CD14-positive monocyte (primary cell): ENCODE results near the gene OR52B2. TPM values are rescaled to one million over a fixed set of nuclear protein-coding genes. Genes with fewer than 3 reads are reported as not detected.

Source experiments
- DNase-seq, 3 donors: peaks; one replicate each; pipeline ENCODE4 v3.0.0-alpha.2; 2011 to 2022
- H2AFZ ChIP-seq: 2 replicates; pipeline ENCODE4 v1.6.0; 2012; ENCODE audit warnings: mild to moderate bottlenecking, low read depth, low read length, inconsistent platforms; ENCODE audit not compliant: insufficient read depth, poor library complexity, severe bottlenecking
- H3K27ac ChIP-seq, 2 donors: 1 replicate in 1 of 2; 2 replicates in 1 of 2; pipeline ENCODE4 v1.5.1; 2012 to 2013; ENCODE audit warnings: low read length in 2 of 2, control low read depth in 1 of 2, inconsistent platforms in 1 of 2, low read depth in 1 of 2, mild to moderate bottlenecking in 1 of 2
- H3K27me3 ChIP-seq, 2 donors: one replicate each; pipeline versions ENCODE4 v1.6.0 to v1.6.1; 2011 to 2013; ENCODE audit warnings: low read length in 2 of 2; ENCODE audit not compliant: control insufficient read depth in 2 of 2, insufficient read depth in 2 of 2
- H3K36me3 ChIP-seq, 2 donors: replicated peaks in 1 of 2; 1 replicate in 1 of 2; 2 replicates in 1 of 2; pipeline versions ENCODE4 v1.5.1 to v1.6.1; 2012 to 2013; ENCODE audit warnings: low read length in 2 of 2, control low read depth in 1 of 2, inconsistent platforms in 1 of 2, mild to moderate bottlenecking in 1 of 2; ENCODE audit not compliant: insufficient read depth in 2 of 2, control insufficient read depth in 1 of 2
- H3K4me1 ChIP-seq, 2 donors: 1 replicate in 1 of 2; 2 replicates in 1 of 2; pipeline versions ENCODE4 v1.5.1 to v1.6.1; 2012 to 2013; ENCODE audit warnings: low read length in 2 of 2, control low read depth in 1 of 2, inconsistent platforms in 1 of 2, mild to moderate bottlenecking in 1 of 2, moderate library complexity in 1 of 2; ENCODE audit not compliant: insufficient read depth in 2 of 2, control insufficient read depth in 1 of 2
- H3K4me2 ChIP-seq: replicated peaks from 2 replicates; pipeline ENCODE3; 2012; ENCODE audit warnings: low read length, moderate library complexity, mild to moderate bottlenecking; ENCODE audit not compliant: poor library complexity, severe bottlenecking; ENCODE audit errors: extremely low read depth
- H3K4me3 ChIP-seq, 3 experiments: fragments of 200-600 bp in 1 of 3; sonication (generic) in 1 of 3; replicated peaks in 1 of 3; 1 replicate in 2 of 3; 2 replicates in 1 of 3; pipeline ENCODE4 v1.5.1; 2011 to 2013; ENCODE audit warnings: low read length in 3 of 3, mild to moderate bottlenecking in 3 of 3, control low read depth in 2 of 3, low read depth in 2 of 3, inconsistent platforms in 1 of 3, moderate library complexity in 1 of 3
- H3K79me2 ChIP-seq: 2 replicates; pipeline ENCODE4 v1.6.0; 2012; ENCODE audit warnings: mild to moderate bottlenecking, control low read depth, inconsistent platforms, low read length, moderate library complexity; ENCODE audit not compliant: insufficient read depth
- H3K9ac ChIP-seq: 2 replicates; pipeline ENCODE4 v1.6.0; 2017; ENCODE audit warnings: low read length, mild to moderate bottlenecking; ENCODE audit not compliant: insufficient read depth, poor library complexity, severe bottlenecking
- H3K9me3 ChIP-seq, 2 donors: replicated peaks in 1 of 2; 1 replicate in 1 of 2; 2 replicates in 1 of 2; pipeline versions ENCODE4 v1.5.1 to v1.6.1; 2012 to 2013; ENCODE audit warnings: low read length in 2 of 2, control low read depth in 1 of 2; ENCODE audit not compliant: control insufficient read depth in 1 of 2, insufficient read depth in 1 of 2
- H4K20me1 ChIP-seq: 2 replicates; pipeline ENCODE4 v1.6.0; 2012; ENCODE audit warnings: mild to moderate bottlenecking, low read length, control low read depth, moderate library complexity; ENCODE audit not compliant: insufficient read depth
- H3K27ac Mint-ChIP-seq, 7 donors: one replicate each; pipeline ENCODE4 v1.8.0; 2020; ENCODE audit warnings: mild to moderate bottlenecking in 7 of 7, mixed read lengths in 7 of 7, moderate library complexity in 6 of 7, inconsistent platforms in 2 of 7
- H3K27me3 Mint-ChIP-seq, 3 donors: one replicate each; pipeline ENCODE4 v1.8.0; 2021 to 2022; ENCODE audit warnings: low read depth in 3 of 3, mild to moderate bottlenecking in 3 of 3, mixed read lengths in 3 of 3, moderate library complexity in 3 of 3, inconsistent platforms in 1 of 3
- H3K36me3 Mint-ChIP-seq, 2 donors: one replicate each; pipeline ENCODE4 v1.8.0; 2020; ENCODE audit warnings: mixed read lengths in 2 of 2, inconsistent platforms in 1 of 2, mild to moderate bottlenecking in 1 of 2
- H3K4me1 Mint-ChIP-seq: one replicate; pipeline ENCODE4 v1.8.0; 2020; ENCODE audit warnings: mild to moderate bottlenecking, mixed read lengths
- H3K4me3 Mint-ChIP-seq, 2 donors: one replicate each; pipeline ENCODE4 v1.8.0; 2020; ENCODE audit warnings: mild to moderate bottlenecking in 2 of 2, mixed read lengths in 2 of 2, moderate library complexity in 1 of 2
- H3K9me3 Mint-ChIP-seq, 7 donors: one replicate each; pipeline ENCODE4 v1.8.0; 2020 to 2022; ENCODE audit warnings: mixed read lengths in 7 of 7, mild to moderate bottlenecking in 6 of 7, moderate library complexity in 6 of 7, inconsistent platforms in 2 of 7
- CTCF ChIP-seq: fragments of 200-600 bp; IDR thresholded peaks from one replicate; pipeline ENCODE4 v1.8.0; 2022; ENCODE audit warnings: antibody characterized with exemption, mild to moderate bottlenecking
- WGBS: methylation state at CpG from one replicate; pipeline ENCODE4 v1.1.5; 2013; ENCODE audit warnings: missing lambda C conversion rate; ENCODE audit not compliant: insufficient coverage; 5-methylcytosine and 5-hydroxymethylcytosine counted together
- intact Hi-C, 2 donors: fragments of 100-400 bp; cut with micrococcal nuclease; formaldehyde crosslinking; loops; one replicate each; pipeline versions ENCODE4 v1.15.0 to v1.15.1; 2023
- polyA plus RNA-seq, 3 donors: library from polyadenylated mRNA; depleted of rRNA in 1 of 3; unstranded in 2 of 3; stranded (reverse) in 1 of 3; fragments of 300-500 nt in 2 of 3; fragments of >200 nt in 1 of 3; fragmentation: Illumina TruSeq in 2 of 3; gene quantifications; 1 replicate in 2 of 3; 2 replicates in 1 of 3; pipeline ENCODE4 v1.2.3, GENCODE V29; 2012 to 2021

The OR52B2 gene
- polyA plus RNA-seq, 3 donors: not detected

DNA sequence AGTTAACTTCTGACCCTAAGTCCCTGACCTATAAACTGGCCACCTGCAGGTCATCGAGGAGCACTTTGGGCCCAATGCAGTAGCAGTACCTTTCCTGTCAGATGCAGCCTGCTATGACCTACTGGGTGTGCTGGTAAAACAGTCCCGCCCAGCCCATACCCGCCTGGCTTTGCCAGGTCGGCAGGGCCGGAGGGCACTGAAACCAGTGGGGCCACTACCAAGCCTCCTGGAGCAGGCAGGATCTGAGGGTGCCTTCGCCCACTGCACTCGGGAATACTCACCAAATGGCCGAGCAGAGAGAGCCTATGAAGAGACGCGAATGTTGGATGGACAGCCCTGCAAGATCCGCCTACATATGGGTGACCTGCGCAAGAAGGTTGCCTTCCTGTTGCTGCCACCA is 39.7 kb upstream of the OR52B2 start:
- Histone ChIP-seq H2AFZ (no peak overlapping the region), H3K27ac (no peak overlapping the region), H3K36me3 (peaks cover 51 to 82% of the 10 kb centered on the region in 2 donors), H4K20me1 (no peaks in the 10 kb centered on the region), H3K4me1 (peaks cover 43 to 59% of the 10 kb centered on the region in 2 donors), H3K4me3 (no peak overlapping the region), H3K9me3 (no peaks in the 10 kb centered on the region), H3K9ac (no peak overlapping the region), H3K79me2 (peaks cover 6% of the 10 kb centered on the region), H3K27me3 (no peaks in the 10 kb centered on the region), H3K4me2 (no peak overlapping the region)
- no peaks in the 10 kb centered on the region for H3K9me3 Mint-ChIP-seq
- H3K4me3 Mint-ChIP-seq: no peak overlapping the region
- TF ChIP-seq CTCF: no peak
- over 99% methylated on average over 12 of the region's 12 CpGs for WGBS
- peaks cover 28 to 47% of the 10 kb centered on the region in 2 donors for H3K36me3 Mint-ChIP-seq
- no peaks in the 10 kb centered on the region for H3K27me3 Mint-ChIP-seq
- peaks cover 25% of the 10 kb centered on the region for H3K4me1 Mint-ChIP-seq
- H3K27ac Mint-ChIP-seq: no peak overlapping the region
- intact Hi-C loops: no loop called here
- DNase-seq: no peak

DNA sequence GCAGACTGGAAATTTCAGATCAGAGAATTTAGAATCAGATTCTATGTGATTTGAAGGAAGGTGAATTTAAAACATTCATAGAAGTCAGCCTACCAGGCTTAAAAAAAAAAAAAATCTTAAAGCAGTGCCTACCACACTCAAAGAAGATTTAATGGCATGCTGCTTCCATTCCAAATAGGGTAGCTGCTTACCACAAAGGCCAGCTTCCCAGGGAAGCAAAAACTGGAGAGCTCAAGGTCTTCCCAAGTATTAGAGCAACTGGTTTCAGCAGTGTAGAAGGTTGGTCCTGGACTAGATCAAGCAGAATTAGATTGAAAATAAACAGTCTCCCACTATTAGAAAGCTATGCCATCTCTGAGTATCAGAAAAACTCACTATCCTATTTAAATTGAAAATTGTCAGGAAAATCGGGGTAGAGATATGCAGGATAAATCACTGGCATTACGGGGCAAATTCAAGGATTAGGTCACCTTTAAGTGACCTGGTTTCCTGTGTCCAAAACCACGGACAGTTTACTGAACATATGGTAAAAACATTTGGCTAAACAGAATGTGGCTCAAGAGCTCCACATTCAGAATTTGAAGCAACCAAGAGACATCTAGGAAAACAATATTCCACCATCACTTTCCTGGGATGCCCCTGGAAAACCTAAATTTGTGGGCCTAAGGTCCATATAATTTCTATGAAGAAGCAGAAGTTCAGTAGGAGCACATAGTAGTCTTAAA is 36.5 kb upstream of the OR52B2 start:
- Histone ChIP-seq H3K9me3 (no peaks in the 10 kb centered on the region), H3K4me1 (peaks cover 46 to 60% of the 10 kb centered on the region in 2 donors), H3K4me3 (no peak overlapping the region), H3K9ac (no peak overlapping the region), H3K36me3 (peaks cover 35 to 60% of the 10 kb centered on the region in 2 donors), H3K27me3 (no peaks in the 10 kb centered on the region), H2AFZ (no peak overlapping the region), H3K79me2 (peaks cover 23% of the 10 kb centered on the region), H3K27ac (peak overlapping the region in 1 of 2 donors; percentile 100), H3K4me2 (no peak overlapping the region), H4K20me1 (no peaks in the 10 kb centered on the region)
- peak overlapping the region in 6 of 7 donors; percentile 28 to 100 (median 70) for H3K27ac Mint-ChIP-seq
- H3K36me3 Mint-ChIP-seq: peaks cover 51 to 64% of the 10 kb centered on the region in 2 donors
- 100% methylated on average over 2 of the region's 3 CpGs for WGBS
- H3K27me3 Mint-ChIP-seq: no peaks in the 10 kb centered on the region
- H3K4me1 Mint-ChIP-seq: peaks cover 53% of the 10 kb centered on the region
- H3K9me3 Mint-ChIP-seq: no peaks in the 10 kb centered on the region
- H3K4me3 Mint-ChIP-seq: no peak overlapping the region
- no peak for DNase-seq
- TF ChIP-seq CTCF: no peak
- intact Hi-C loops: no loop called here
